Breast epithelium (tissue), 3 donors: Measurements from ENCODE around the gene HIBADH.

Experiments
- POLR2A ChIP-seq: fragments of 450-650 bp; IDR thresholded peaks from one replicate; pipeline ENCODE4 v1.6.1; 2016; ENCODE audit warnings: antibody characterized with exemption, mild to moderate bottlenecking, moderate library complexity
- TF ChIP-seq, protein P1 (sequence below), 3 donors: fragments of 450-650 bp; IDR thresholded peaks; one replicate each; pipeline ENCODE4 v1.5.1; 2016 to 2017; ENCODE audit warnings: antibody characterized with exemption in 3 of 3, mild to moderate bottlenecking in 3 of 3, moderate library complexity in 3 of 3

DNA sequence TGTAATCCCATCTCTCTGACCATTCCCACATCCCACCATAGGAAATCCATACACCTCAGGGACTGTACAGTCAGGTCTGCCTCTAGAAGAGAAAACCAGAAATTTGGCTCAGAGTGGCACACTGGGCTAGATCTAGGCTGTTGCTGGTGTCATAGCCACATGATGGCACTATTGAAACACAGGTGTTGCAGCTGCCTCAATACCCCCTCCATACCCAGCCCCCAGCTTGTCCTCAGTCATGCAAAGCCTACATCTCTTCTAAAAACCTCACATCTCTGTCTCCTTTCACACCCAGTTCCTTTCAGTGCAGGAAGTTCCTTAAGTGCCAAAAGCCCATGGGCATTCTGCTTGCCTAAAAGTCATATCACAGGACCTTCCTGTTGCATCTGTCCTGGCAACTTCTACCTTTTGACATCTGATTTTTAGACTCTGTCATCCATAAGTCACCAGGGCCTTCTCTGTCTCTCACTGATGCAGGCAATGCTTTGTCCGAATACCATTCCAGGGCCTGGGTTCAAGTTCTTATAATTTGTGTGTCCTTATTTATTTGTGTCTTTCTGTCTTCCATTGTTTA is 27.0 kb upstream of the HIBADH start:
- TF ChIP-seq, protein P1, sequence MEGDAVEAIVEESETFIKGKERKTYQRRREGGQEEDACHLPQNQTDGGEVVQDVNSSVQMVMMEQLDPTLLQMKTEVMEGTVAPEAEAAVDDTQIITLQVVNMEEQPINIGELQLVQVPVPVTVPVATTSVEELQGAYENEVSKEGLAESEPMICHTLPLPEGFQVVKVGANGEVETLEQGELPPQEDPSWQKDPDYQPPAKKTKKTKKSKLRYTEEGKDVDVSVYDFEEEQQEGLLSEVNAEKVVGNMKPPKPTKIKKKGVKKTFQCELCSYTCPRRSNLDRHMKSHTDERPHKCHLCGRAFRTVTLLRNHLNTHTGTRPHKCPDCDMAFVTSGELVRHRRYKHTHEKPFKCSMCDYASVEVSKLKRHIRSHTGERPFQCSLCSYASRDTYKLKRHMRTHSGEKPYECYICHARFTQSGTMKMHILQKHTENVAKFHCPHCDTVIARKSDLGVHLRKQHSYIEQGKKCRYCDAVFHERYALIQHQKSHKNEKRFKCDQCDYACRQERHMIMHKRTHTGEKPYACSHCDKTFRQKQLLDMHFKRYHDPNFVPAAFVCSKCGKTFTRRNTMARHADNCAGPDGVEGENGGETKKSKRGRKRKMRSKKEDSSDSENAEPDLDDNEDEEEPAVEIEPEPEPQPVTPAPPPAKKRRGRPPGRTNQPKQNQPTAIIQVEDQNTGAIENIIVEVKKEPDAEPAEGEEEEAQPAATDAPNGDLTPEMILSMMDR (IDR thresholded peaks at IDR 0.05) = no peak
- TF ChIP-seq POLR2A = no peak
